GM19043 (cell line): ENCODE measurements around the gene RHEX.

Source experiments
- ATAC-seq: cut with Tn5 transposase; IDR thresholded peaks from one replicate; pipeline ENCODE4 v1.9.1; 2021; ENCODE audit warnings: low read depth; ENCODE audit not compliant: unreplicated experiment

The RHEX gene

DNA sequence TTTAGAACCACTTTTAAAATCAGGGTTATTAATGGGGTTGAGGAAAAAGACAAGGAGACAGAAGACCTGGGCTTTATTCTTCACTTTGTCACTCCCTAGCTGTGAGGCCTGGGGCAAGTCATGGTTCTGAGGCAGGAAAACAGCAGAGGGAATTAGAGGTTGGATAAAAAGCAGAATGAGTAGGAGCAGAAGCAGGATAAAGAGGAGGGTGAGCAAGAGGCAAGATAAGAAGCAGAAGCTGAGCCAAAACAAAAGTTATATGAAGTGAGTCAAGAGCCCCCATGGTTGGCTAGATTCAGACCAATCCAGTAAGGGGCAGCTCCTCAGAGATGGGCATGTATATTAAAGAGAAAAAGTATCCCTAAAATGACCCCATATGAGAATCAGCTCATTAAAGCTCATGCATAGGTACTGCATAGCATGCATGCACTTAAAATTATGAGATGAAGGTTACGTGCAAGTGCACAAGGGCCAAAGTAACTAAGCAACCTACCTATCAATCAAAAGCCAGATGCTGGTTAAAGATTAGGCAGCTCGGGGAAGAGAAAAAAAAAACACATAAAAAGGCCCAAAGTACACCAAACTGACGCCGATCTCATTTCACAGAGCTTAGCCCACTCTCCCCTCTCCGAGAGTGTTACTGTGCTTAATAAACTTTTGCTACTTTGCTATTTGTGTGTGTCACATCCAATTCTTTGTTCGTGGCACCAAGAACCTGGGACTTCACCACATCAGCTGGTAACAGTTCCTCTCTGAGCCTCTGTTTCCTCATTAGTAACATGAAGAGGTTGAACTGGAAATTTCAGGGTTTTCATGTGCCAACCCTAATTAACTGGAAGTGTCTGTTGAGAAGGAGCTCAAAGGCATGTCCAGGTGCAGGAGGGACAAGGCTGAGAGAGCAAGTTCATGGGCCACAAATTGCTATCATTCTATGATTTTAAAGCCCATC is 62.0 kb downstream of the RHEX start:
- ATAC-seq: no peak

DNA sequence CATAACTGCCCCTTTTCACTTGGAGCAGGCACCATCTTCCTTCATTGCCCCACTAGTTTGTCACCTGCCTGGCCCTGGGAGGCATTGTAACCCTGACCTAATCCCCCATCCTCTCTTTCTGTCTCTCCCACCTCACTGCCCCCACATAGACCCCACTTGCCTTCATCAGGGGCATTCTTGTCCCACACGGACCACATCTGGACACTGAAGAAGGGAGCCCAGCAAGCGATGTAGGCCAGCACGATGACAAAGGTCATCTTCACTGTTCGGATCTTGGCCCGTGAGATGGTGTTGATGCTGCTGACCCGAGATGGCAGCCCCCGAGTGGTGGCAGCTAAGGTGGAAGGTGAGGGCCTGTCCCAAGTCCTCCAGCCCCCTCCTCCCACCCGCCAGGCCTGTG is 62.8 kb downstream of the RHEX start:
- ATAC-seq: no peak

- ATAC-seq: no peak
Measured at GRCh38 chr1:206116191-206116872, 63.4 kb downstream of the RHEX start.

GRCh38 chr1:206116873-206117150 is 63.8 kb downstream of the RHEX start:
- no peak for ATAC-seq

- ATAC-seq: no peak
Measured at GRCh38 chr1:206117151-206117948, 64.4 kb downstream of the RHEX start, which contains the start of gene AVPR1B. AVPR1B (minus strand) TSS chr1:206117388; CDS start chr1:206116890, 498 bp downstream.

- no peak for ATAC-seq
Measured at GRCh38 chr1:206120406-206120805, 67.4 kb downstream of the RHEX start.

DNA sequence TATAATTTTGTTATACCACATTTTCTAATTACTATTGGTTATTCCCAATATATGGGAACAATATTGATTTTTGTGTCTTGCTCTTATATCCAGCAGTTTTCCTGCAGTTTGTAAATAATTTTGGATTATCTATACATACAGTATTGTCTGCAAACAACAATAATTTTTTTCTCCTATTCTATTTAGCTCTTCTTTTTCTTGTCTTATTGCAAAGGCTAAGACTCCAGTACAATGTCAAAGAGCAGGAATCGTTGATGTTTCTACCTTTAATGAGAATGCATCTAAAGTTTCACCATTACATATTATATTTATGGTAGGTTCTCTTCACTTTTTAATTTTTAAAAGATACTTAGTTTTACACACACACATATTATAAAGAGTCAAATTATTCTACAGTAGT is 68.3 kb downstream of the RHEX start:
- ATAC-seq: no peak

GRCh38 chr1:206122686-206123085 is 69.7 kb downstream of the RHEX start:
- no peak for ATAC-seq

GRCh38 chr1:206125346-206125745 is 72.4 kb downstream of the RHEX start:
- ATAC-seq: no peak

GRCh38 chr1:206127336-206127735 is 74.4 kb downstream of the RHEX start:
- ATAC-seq: no peak

DNA sequence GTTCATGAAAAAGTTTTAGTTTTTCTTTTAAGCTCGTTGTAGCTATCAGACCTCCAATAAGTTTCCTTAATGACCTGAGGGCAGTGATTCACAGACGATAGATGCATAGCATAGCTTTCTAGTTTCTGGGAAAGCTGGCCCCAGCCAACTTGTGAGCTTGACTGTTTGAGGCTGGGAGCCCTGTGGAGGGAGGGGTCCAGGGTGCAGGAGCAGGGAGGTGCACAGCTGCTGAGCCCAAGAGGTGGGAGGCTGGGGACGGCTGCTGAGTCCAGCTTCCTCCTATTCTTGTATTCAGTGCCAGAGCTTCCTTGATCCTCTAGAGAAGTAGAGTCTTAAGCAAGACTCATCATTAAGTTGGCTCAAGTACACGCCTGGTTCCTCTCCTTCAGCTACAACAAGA is 75.2 kb downstream of the RHEX start:
- no peak for ATAC-seq

DNA sequence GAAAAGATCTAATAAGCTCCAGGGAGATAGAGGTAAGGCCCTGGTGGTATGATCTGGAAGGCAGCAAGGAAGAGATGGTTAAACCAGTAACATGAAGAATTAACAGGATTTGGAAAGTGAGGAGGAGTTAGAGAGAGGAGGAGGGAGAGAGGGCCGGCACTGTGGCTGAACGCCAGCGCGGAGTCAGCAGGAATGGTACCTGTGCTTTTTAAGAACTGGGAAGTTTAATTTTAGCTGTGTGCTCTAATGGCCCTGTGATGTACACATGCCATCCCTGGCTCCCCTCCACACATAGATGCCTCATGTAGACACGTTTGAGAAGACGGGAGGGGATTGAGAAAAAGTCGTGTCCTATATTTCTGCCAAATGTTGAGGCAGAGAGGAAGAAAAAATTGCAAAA is 78.1 kb downstream of the RHEX start:
- ATAC-seq: no peak

- ATAC-seq: no peak
Measured at GRCh38 chr1:206133751-206134415, 80.9 kb downstream of the RHEX start.

DNA sequence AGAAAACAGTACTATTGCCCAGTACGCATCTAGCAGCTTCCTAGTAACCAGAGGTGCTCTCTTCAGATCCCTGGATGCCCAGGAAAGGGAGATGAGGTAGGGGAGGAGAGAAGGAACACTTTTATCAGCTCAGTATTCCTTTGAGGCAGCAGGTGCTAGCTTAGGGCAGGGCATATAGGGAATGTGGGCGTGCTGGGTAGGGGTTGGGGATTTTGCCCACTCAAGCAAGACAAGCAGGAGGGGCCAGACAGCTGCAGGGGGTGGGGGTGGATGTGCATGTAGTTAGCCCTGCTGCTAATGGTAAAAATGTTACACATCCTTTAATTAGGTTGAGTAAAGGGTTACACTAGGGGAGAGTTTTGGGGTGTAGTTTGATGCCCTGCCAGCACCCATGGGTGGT is 82.3 kb downstream of the RHEX start:
- no peak for ATAC-seq

DNA sequence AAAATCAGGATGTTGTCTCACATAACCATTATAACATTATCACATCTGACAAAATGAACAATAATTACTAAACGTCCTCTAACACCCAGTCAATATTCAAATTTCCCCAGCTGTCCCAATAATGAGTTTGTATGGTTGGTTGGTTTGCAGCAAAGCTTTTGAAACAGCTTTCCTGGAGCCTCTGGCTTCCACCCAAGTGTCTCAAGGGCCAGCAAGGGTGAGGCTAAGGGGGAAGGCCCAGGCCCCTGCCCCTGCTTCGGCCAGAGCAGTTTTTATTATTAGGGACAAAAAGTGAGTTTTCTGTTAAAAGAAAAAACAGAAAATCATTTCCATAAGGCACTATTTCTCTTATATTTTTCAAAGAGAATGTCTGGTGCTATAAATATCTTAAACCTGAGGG is 83.3 kb downstream of the RHEX start:
- no peak for ATAC-seq

GRCh38 chr1:206142011-206142410 is 89.0 kb downstream of the RHEX start:
- ATAC-seq: no peak

DNA sequence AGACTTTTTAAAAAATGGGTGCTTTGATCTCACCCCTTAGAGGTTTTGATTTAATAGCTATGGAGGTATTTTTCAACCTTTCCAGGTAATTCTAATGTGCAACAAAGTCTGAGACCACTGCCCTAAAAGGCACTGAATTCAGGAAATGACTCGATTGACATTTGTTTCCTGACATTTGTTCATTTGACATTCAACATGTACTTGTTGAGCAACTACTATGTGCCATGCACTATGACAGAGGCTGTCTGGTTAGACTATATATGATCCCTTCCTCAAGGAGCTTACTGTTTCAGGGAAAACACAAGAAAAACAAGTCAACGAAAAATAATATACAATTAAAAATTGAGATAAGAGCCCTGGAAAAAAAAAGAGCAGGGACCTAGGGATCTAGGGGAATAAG is 89.8 kb downstream of the RHEX start:
- ATAC-seq: no peak

GRCh38 chr1:206143537-206144172 is 90.7 kb downstream of the RHEX start:
- no peak for ATAC-seq

- no peak for ATAC-seq
Measured at GRCh38 chr1:206144605-206145004, 91.6 kb downstream of the RHEX start.

DNA sequence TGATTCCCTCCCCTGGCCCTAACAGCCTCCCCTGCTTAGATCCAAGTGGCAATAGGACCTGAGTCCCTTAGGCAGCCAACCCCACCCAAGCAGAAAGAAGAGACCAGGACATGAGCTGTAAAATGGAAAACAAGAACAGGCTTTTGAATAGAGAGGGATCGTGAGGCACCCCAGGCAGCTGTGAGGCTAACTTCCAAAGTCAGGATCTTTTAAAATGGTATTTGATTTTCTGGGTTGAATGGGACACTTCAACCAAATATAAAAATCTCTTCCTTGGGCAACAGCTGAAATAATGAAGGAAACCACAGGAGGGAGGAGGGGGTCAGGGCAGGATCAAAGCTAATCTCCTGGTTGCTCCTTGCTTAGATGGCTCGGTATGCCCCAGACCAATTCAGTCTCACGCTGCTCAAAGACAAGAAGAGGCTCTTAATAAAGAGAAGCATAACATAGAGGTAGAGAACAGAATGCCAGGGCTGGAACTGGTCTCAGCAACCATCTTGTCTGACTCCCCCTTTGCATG is 92.9 kb downstream of the RHEX start:
- no peak for ATAC-seq
